HCEC 1CT (cell line): Measurements from ENCODE around the gene ZNF530.

ENCODE experiments used
- DNase-seq: peaks from one replicate; pipeline ENCODE4 v3.0.0-alpha.2; 2017

Gene ZNF530

DNA sequence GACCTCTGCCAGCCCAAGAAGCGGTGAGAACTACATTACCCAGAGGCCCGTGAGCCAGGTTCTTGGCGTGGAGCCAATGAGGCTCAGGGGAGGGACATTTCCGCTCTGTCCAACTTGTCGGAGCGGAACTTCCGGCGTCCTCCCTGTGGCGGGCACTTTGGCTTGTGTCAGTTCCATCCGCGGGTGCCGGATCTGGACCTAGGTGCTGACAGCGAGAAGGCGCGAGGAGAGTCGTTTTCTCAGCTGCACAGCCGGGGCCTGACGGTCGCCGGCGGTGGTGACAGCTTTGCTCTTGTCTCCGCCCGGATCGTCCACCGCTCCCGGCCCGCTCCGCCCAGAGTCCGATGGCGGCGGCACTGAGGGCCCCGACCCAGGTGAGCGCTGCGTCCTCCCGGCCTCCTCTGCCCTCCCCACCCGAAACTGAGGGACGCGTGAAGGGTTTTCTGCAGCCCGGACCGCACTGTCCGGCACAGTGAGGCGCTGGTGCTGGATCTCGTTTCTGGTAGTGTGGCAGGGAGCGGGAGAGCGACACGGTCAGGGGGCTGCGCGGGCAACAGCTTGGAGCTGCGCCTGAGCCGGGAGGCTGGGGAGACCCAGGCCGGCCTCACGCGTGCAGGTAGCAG is at the start of gene ZNF530:
Gene ZNF530 (plus strand): TSS at position 125 of the 623 bp plus-strand sequence. CDS start 4,461 bp downstream, outside the sequence.
- DNase-seq: peak; percentile 82

DNA sequence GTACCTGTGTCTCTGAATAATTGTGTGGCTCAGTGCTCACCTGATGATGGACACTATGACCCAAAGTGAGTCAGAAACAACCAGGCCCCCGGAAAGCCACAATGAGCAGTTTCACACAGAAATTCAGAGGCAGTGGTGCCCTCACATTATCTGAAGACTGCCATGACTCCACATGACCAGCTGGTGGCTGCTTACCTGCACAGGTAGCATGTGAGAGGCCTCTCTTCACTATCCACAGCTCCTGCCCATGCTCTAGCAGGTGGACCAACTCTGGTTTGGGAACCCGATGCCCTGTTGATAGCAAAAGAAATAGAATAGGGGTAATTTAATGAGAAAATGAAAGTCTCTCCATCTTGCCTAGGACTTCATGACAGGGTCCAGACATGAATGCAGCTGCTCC is 47.3 kb upstream of the ZNF530 start:
- DNase-seq: no peak

DNA sequence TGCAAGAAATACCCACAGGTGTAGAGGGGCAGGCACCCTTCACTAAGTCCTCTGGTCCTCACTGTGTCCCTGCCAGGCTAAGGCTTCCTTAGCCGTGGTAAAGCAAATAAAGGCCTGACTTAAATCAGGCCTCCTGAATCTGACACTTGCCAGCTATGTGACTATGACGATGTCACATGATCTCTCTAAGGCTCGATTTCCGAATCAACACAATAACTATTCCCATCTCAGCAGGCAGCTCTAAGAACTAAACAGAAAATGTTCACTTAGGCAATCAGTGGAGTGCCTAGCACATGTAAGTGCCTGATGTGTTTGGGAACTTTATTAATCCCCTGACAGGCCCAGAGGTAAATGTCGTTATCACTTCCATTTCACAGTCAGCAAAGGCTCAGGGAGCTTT is 42.0 kb upstream of the ZNF530 start:
- DNase-seq: no peak

DNA sequence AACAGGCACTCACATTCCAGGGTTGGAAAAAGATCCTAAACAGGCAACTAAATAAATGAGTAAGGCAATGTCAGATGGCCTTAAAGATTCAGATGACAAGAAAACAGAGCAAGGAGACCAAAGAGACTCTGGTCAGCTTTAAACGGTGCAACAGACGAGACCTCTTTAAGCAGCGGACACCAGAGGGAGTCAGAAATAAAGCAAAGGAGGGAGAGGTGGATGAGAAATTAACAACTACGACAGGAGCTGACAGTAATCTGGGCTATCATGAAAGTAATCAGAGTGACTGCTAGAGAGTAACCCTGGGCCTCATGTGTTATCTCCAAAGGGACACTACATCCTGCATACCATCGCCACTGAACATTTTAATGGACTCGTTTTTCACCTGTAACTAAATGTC is 41.2 kb upstream of the ZNF530 start:
- DNase-seq: no peak

DNA sequence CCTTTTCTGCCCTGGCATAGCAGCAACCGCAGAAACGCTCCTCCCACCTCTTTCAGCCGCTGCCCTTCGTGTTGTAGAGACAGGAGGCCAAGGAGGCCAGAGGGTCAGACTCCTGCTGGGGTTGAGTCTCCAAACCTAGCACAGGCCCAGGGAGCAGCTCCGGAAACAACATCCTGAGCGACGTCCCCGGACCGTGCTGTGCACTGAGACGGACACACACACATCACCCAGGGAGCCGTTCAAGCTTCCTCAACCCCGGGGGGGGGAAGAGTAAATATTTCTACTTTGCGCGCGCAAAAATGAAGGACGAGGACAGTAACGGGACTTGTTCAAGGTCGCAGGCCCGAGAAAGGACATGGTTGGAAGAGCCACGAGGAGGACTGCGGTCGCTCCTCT is 40.7 kb upstream of the ZNF530 start:
- peak; percentile 8 for DNase-seq

DNA sequence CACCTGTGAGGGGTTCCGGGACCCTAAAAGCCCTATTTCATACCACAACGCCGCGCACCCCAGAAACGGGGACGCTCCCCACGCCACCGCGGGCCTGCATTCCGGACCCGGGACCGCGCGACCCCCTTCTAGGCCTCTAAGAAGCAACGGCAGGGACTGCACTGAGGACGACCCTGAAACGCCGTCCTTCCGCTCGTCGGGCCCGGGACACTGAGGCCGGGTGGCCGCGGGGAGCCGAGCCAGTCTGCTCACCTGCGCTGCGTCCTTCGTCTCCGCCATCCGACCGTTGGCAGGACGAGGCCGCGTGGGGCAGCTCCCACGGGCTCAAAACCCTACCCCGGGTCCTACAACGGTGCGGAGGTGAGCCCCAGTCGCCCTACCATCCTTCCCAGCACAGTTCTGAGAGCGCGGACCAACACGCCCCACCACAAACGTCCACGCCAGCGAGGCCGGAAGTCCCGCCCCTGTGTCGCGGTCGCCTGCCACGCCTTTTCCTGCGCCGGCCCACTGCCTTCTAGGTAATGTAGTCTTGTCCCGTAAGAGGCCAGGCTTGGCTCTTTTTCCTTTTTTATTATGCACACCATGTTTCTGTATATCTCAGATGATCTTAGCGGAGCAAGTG is 40.2 kb upstream of the ZNF530 start, which contains the start of gene ZNF550:
Gene ZNF550 (minus strand): TSS at position 460 of the 622 bp plus-strand sequence. CDS start 181 bp downstream, at position 279.
- peak; percentile 86 for DNase-seq

DNA sequence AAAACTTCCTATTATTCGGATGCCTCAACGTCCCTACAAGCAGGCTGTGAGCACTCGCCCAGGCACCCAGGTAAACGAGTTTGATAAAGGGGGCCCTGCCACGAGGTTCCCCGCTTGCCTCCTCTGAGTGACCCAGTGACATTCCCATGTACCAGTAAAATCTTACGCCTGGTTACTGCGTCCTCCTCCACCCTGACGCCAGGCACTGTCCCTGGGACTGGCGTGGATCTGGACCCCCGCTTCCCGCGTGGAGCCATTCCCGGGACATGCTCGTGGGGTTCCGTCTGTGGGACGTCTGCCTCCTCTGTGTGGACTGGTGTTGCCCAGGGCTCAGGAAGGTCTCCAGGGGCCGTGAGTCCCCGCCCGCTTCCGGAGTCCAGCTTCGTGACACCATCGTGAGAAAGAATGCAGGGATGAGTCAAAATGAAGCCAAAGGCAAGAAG is 39.6 kb upstream of the ZNF530 start:
- DNase-seq: peak; percentile 39

DNA sequence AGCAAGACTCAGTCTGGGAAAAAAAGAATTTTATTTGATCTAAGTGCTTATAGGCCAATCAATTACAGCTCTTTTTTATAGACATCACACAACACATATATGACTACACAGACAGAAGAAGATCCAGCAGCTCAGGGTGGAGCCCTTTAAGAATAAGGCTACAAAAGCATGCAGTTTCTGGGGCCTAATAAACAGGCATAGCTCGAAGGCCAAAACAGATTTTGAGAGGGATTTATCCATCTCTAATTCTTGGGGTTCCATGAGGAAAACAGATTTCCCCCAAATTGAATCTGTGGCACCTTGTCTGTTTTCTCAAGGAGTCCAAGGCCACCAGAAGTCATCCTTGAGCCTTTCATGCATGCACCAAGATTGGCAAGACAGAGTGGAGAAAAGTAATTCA is 36.1 kb upstream of the ZNF530 start:
- no peak for DNase-seq

DNA sequence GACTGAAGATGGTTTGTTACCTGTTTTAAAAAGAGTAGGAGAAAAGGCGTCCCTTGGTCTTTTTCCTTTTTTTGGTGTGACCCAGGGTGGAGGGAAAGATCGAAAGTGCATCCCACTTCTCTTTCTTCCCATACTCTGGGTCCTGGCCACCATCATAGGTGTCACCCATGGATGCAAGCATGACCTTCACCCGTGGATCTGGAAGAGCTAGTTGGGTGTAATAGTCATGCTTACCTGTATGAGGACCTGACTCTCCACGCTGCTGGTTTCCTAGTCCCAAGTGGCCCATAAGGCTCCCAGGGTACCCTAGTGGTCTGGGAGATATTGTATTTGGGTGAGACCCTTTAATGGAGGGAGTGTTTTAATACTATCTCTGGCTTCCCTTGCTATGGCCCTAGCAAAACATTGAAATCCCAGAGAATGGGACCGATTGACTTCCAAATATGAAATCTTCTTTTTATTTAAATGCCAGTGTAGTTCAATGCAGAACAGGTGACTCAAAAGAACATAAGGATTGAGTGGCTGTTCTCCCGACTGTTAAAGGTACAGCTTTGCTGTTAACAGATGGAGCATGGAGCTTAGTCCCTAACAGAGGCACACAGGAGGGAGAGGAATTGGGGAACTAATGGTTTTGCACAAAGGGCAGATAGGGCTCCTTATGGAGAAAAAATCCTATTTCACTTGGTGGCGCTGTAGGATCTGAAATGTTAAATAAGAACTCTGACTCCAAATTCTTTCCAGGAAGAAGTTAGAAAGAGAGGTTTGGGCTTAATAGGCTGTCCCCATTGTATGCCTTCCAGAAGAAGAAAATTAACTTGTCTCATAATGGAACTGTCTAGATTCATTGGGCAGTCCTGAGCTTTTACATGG is 33.1 kb upstream of the ZNF530 start:
- peak; percentile 9 for DNase-seq

DNA sequence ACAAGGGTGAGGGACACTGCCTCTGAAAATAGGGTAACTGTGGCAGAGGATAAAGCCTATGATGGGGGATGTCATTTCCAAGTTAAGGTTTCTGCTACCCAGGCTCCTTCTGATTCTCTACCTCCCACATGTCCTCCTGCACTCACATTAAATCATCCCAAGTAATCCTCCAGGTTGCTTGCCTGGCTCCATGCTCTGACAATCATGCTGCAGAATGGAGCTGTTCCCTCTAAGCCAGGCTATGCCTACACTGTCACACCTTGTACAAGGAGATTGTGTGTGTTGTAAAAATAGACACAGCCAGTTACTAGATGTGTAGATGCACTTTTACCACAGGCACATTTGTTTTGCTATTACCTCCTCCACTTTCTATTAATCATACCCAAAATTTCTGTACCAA is 29.0 kb upstream of the ZNF530 start:
- no peak for DNase-seq

DNA sequence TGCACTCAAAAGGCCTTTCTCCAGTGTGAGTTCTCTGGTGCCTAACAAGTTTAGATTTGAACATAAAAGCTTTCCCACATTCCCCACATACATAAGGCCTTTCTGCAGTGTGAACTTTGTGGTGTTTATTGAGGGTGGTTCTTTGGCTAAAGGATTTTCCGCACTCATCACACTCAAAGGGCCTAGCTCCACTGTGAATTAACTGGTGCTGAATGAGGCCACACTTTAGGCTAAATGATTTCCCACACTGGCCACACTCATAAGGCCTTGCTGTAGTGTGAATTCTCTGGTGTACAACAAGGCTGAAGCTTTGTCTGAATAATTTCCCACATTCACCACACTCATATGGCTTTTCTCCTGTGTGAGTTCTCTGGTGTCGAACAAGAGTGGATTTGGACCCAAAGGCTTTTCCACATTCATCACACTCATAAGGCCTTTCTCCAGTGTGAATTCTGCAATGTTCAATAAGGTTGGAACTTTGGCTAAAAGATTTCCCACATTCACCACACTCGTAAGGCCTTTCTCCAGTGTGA is 27.2 kb upstream of the ZNF530 start:
- DNase-seq: no peak

DNA sequence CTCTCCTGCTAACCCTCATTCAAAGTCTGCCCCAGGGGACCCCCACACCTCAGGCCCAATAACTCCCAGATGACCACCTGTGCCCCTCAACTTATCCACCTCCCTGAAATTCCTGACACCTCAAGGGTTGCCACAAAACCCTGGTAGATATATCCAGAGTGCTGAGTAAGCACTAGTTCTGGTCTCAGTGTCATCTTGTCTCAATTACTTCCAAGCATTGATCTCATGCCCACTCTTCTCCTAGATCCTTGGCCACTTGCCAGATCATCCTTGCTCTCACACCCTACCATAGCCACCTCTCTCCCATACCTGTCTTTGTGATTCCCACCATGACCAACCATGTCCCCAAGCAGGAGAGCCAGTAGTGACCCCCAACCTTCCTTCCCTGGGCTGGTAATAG is 23.0 kb upstream of the ZNF530 start:
- no peak for DNase-seq

DNA sequence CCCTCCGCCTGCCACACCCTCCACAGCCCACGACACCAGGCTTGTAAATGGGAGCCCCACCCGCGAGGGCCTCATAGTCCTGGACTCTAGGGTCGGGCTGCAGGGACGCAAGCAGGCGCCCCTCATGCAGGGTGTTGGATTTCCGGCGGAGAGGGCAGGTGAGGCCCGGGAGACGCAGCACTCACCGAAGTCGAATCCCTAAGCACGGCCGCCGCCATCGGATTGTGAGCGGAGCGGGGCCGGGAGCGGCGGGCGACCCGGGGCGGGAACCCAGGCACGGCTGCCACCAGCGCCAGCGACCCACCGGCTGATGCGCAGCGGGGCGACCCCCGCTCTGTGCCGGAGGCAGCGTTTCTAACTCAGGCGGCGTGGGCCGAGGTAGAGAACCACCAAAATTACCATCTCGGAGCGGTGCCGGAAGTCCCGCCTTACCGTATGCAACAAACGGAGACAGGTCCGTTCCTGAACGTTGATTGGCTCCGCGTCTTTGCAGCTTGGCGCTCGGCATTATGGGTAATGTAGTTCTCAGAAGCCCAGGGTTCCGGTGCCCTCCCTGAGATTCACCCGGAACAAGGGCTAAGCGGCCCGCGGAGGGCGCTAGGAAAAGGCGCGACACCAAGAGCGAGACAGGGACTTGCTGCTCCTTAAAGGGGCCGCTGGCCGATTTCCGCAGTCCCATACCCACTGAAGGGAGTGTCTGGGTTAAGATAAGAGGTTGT is 21.0 kb upstream of the ZNF530 start, which contains the start of gene ZNF416:
Gene ZNF416 (minus strand): TSS at position 425 of the 719 bp plus-strand sequence. CDS start 207 bp downstream, at position 218.
- peak; percentile 99 for DNase-seq

DNA sequence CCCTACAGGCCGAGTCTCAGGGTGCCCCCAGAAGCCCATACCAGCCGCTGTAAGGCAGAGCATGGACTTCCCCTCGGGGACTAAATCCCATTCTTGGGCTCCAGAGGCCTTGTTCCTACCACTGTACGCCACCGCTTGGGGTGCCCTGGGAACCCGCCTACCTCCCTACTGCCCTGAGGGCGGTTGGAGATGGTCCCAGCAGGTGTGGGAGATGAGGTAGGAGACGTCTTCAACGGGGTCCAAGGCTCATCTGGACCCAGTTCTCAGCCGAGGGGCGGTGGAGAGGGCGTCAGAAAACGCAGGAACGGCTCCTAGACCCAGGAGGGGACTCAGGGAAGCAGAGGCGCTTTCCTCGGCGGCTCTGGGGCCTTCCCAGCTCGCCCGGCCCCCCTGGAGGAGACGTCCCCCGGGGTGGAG is 16.6 kb upstream of the ZNF530 start:
- no peak for DNase-seq

DNA sequence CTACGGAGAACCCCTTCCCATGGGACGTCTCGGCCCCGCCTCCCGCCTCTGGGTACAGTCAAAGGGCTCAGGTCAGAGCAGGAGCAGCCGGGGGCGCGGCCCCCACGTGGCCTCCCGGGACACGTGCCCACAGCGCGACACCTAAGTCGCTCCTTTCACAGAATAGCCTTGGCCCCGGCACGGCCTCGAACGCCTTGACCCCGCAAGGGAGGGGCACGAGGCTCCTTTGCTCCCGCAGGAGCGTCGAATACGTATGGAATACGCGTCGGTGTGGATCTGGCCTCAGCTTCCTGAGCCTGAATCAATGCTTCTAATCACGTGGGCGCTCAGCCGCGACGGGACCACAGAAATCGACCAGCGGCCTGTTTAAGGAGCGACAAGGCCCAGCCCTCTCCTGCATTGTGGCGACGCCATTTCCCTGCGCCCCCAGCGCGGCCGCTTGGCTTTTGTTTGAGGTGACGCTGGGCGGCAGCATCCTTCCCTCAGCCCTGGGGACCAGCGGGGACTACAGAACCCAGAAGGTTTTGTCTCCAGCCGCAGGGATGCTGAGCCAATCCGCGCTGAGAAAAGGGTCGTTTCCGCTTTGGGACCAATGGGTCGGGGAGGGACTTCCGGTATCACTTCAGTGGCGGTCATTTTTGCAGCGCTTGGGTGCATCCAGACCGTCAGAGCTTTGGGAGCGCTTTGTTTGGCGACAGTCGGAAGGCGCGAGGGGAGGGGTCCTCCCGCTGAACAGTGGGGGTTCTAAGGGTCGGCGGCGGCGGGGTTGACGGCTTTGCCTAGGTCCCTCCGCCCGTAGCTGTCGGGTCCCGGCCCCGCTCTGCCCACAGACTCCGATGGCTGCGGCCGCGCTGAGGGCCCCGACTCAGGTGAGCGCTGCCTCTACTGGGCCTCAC is 15.9 kb upstream of the ZNF530 start, which contains the start of gene ZIK1:
Gene ZIK1 (plus strand): TSS at position 625 of the 896 bp plus-strand sequence. CDS start 212 bp downstream, at position 837.
- DNase-seq: peak; percentile 64

DNA sequence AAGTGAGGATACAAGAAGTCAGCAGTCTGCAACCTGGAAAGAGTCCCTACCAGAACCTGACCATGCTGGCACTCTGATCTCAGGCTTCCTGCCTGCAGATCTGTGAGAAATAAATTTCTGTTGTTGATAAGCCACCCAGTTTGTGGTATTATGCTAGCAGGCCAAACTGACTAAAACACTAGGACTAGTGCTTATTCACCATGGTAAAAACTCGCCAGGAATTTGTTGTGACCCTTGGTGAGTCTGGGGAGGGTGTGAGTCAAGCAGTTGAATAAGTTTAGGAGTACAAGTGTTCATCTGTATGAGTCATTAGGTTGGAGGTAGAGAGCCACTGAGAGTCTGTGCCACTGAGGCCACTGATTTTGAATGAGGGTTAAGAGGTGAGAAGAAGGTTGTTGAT is 12.2 kb upstream of the ZNF530 start:
- DNase-seq: peak; percentile 80

DNA sequence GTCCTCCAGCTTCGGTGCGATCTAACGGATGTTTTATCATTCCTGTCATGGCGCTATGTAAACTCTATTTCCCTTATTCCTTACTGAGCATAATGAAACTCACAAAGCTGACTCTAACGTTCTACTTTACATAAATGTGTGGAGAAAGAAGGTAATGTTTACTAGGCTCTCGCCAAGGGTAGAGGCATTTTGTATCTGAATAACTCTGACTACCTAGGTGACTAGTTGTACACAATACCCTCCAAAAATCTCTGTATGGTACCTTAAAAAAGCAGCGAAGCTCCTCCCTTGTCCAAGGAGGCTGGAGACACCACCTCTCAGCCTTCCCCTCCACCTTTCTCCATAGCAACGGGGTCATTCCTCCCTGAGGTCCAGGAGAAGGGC is 316 bp upstream of the ZNF530 start:
- no peak for DNase-seq

DNA sequence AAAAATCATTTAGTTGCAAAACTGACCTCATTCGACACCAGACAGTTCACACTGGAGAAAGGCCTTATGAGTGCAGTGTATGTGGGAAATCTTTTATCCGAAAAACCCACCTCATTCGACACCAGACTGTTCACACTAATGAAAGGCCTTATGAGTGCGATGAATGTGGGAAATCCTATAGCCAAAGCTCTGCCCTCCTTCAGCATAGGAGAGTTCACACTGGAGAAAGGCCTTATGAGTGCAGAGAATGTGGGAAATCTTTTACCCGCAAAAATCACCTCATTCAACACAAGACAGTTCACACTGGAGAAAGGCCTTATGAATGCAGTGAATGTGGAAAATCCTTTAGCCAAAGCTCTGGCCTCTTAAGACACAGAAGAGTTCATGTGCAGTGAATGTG is 7.2 kb downstream of the ZNF530 start:
- no peak for DNase-seq

DNA sequence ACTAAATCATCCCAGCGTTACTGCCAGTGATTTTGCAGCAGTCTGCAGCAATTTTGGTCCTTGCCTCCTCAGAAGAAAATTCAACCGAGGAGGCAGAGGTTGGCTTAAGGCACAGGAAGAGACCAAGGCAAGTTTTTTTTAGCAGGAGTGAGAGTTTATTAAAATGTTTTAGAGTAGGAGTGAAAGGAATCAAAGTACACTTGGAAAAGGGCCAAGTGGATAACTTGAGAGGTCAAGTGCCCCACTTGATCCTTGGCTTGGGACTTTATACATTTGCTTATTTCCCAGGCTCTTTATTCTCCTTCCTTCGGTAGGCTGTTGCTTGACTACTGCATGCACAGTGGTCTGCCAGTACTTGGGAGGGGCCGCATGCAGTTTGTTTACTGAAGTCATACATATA is 11.4 kb downstream of the ZNF530 start:
- DNase-seq: no peak

DNA sequence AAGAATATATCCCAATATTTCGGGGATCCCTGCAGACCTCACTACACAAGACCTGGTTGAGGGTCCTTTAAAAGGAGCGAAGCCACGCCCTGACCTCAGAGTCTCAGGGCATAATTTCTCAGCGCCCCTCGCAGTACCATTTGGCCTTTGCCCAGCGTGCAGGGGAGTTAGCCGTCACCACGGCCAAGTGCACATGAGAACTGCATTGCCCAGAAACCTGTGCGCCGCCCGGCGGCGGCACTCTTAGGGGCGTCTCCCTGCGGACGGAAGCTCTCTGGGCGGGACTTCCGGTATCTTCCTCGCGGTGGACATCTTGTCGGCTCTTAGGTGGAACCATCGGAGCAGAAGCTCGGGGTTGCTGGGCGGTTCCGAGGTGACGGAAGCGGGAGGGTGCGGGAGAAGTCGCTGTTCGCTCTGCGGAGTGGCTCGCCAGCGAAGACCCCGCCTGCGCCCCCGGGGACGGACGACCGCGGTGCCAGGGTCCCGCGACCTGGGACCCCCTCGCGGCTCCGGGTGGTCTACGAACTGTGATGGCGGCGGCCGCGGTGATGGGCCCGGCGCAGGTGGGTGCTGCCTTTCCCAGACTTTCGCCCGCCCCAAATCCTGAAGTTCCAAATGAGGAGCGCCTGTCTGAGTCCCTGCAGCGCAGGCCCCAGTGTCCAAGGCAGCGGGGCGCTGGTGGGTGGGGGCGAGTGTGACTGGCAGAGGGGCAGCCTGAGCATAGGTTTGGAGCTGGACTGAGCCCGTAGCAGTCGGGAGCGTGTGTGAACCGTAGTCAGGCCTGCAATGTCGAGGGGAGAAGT is 14.5 kb downstream of the ZNF530 start, which contains the start of gene ZNF134:
Gene ZNF134 (plus strand): TSS at position 302 of the 803 bp plus-strand sequence. CDS start 5,227 bp downstream, outside the sequence.
- peak; percentile 90 for DNase-seq
